Lung (tissue), 12 donors: ENCODE results near the gene SLC44A1. TPM values are rescaled to one million over a fixed set of nuclear protein-coding genes. Genes with fewer than 3 reads are reported as not detected.

Experiments used
- ATAC-seq: fragments of 200-7000 bp; cut with Tn5 transposase; one replicate; pipeline ENCODE4 v1.9.1; 2020; ENCODE audit warnings: moderate number of reproducible peaks; ENCODE audit not compliant: insufficient read depth, low FRiP score
- DNase-seq, 3 donors: peaks; one replicate each; pipeline ENCODE4 v3.0.0-alpha.2; 2013 to 2017
- H3K27ac ChIP-seq, 2 donors: one replicate each; pipeline ENCODE4 v1.5.1; 2013; ENCODE audit warnings: mild to moderate bottlenecking in 2 of 2, moderate library complexity in 2 of 2, control low read depth in 1 of 2, inconsistent platforms in 1 of 2, low read depth in 1 of 2, low read length in 1 of 2
- H3K27me3 ChIP-seq, 3 donors: one replicate each; pipeline ENCODE4 v1.5.1; 2013; ENCODE audit warnings: low read length in 2 of 3; ENCODE audit not compliant: control insufficient read depth in 3 of 3, insufficient read depth in 3 of 3
- H3K36me3 ChIP-seq, 4 donors: one replicate each; pipeline ENCODE4 v1.5.1; 2013; ENCODE audit warnings: low read length in 4 of 4, mild to moderate bottlenecking in 1 of 4, moderate library complexity in 1 of 4; ENCODE audit not compliant: control insufficient read depth in 4 of 4, insufficient read depth in 4 of 4
- H3K4me1 ChIP-seq, 5 donors: one replicate each; pipeline ENCODE4 v1.5.1; 2013; ENCODE audit warnings: low read length in 5 of 5, mild to moderate bottlenecking in 2 of 5, moderate library complexity in 1 of 5; ENCODE audit not compliant: control insufficient read depth in 5 of 5, insufficient read depth in 5 of 5
- H3K4me3 ChIP-seq: one replicate; pipeline ENCODE4 v1.5.1; 2013; ENCODE audit warnings: mild to moderate bottlenecking, control low read depth, moderate library complexity
- H3K9ac ChIP-seq, 2 donors: one replicate each; pipeline ENCODE4 v1.5.1; 2013; ENCODE audit warnings: low read length in 2 of 2, control low read depth in 1 of 2; ENCODE audit not compliant: insufficient read depth in 1 of 2
- H3K9me3 ChIP-seq, 4 donors: one replicate each; pipeline ENCODE4 v1.5.1; 2013; ENCODE audit warnings: low read length in 3 of 4, mild to moderate bottlenecking in 1 of 4, moderate library complexity in 1 of 4; ENCODE audit not compliant: control insufficient read depth in 4 of 4, insufficient read depth in 3 of 4
- polyA plus RNA-seq, 2 donors: library from polyadenylated mRNA; stranded (reverse); fragments of 200-250 nt; gene quantifications; one replicate each; pipeline ENCODE4 v1.2.1, GENCODE V29; 2013
- total RNA-seq, 2 donors: library from RNA; depleted of rRNA in 1 of 2; stranded (reverse); fragments of >200 nt in 1 of 2; gene quantifications; one replicate each; pipeline ENCODE4 v1.2.1, GENCODE V29; 2014 to 2021
- TF ChIP-seq, protein P1 (sequence below): IDR thresholded peaks from 2 replicates; pipeline ENCODE4 v1.5.1; 2012; ENCODE audit warnings: mild to moderate bottlenecking; ENCODE audit errors: control extremely low read depth, extremely low read depth
- donor health status: control.
- donor health status: control.
- donor health status: Bipolar disorder and iron deficiency.
- donor health status: healthy.
- donor health status: DM: yes; HTN: yes; CAD: no.

Gene SLC44A1
- total and polyA plus RNA-seq, 4 donors: 13.0 to 61.7 (median 33.8) TPM

DNA sequence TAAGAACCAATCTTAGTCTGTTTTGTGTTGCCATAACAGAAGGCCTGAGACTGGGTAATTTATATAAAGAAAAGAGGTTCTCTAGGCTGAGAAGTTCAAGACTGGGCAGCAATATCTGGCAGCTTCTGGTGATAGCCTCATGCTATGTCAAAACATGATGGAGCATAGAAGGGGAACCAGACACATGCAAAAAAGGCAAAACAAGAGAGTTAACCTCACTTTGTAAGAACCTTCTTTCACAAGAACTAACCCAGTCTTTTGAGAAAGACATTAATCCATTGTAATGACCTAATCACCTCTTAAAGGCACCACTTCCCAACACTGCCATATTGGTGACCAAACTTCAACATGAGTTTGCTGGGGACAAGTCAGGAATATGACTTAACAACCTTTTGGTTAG is 240.7 kb downstream of the SLC44A1 start:
- Histone ChIP-seq H3K27me3 (no peaks in the 10 kb centered on the region), H3K36me3 (no peaks in the 10 kb centered on the region), H3K9ac (no peak overlapping the region), H3K4me1 (no peaks in the 10 kb centered on the region), H3K27ac (no peak overlapping the region), H3K9me3 (no peaks in the 10 kb centered on the region), H3K4me3 (no peak overlapping the region)
- DNase-seq (no peak), ATAC-seq (no peak)
- TF ChIP-seq, protein P1, sequence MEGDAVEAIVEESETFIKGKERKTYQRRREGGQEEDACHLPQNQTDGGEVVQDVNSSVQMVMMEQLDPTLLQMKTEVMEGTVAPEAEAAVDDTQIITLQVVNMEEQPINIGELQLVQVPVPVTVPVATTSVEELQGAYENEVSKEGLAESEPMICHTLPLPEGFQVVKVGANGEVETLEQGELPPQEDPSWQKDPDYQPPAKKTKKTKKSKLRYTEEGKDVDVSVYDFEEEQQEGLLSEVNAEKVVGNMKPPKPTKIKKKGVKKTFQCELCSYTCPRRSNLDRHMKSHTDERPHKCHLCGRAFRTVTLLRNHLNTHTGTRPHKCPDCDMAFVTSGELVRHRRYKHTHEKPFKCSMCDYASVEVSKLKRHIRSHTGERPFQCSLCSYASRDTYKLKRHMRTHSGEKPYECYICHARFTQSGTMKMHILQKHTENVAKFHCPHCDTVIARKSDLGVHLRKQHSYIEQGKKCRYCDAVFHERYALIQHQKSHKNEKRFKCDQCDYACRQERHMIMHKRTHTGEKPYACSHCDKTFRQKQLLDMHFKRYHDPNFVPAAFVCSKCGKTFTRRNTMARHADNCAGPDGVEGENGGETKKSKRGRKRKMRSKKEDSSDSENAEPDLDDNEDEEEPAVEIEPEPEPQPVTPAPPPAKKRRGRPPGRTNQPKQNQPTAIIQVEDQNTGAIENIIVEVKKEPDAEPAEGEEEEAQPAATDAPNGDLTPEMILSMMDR: no peak

Other genes starting within 250 kb of the SLC44A1 start
- gene FSD1L, start 203.4 kb downstream of the SLC44A1 start, total RNA-seq: 10 to 100 TPM in 1 of 2 donors, 1 to 10 TPM in 1; 8.7 to 18.8 TPM
- gene FSD1L, start 203.4 kb downstream of the SLC44A1 start, polyA plus RNA-seq: 1 to 10 TPM; 2.5 to 2.8 TPM